GM12892 (cell line): ENCODE data around the gene FPGS.

Source experiments
- POLR2A ChIP-seq: IDR thresholded peaks from 2 replicates; pipeline ENCODE4 v1.6.1; 2011; ENCODE audit warnings: low read depth, low read length, control low read depth
- POLR2AphosphoS5 ChIP-seq: IDR thresholded peaks from 2 replicates; pipeline ENCODE4 v1.6.1; 2011; ENCODE audit warnings: low read depth, low read length, control low read depth
- TAF1 ChIP-seq: IDR thresholded peaks from 2 replicates; pipeline ENCODE4 v1.6.1; 2011; ENCODE audit warnings: low read depth, mild to moderate bottlenecking, control low read depth, low read length, borderline replicate concordance

DNA sequence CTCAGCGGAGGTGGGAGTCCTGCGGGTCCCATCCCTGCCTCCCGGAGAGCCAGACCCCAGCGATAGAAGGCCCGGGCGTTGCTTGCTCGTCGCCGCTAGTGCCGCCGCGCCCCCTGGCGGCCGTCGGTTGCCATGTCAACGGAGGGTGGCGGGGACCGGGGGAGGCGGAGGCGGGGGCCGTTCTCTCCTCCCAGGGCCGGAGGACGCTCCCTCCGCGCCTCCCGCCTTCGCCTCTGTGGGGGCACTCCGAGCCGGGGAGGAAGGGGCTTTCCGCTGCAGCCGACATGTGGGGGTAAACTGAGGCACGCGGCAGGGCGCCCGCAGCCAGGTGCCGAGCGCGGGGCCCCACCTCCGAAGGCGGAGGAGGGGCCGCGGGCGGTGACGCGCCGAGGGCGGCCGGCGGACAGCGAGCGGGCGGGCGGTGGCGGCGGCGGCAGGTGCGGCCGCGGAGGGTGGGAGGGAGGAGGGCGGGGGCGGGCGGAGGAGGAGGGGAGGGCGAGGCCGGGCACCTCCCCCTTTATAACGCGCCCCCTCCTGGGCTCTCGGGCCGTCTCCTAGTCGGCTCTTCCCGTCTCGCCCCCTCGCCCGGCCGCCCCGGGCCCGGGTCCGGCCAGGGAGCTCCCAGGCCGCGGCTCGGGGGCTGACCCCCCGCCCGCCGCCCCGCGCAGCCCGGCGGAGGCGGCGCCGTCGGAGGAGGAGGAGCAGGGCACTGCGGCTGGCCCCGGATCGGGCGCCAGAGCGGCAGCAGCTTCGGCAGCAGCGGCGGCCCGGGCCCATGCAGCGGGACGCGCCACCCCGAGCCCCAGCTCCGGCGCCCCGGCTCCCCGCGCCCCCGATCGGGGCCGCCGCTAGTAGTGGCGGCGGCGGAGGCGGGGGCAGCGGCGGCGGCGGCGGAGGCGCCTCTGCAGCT, 17.4 kb upstream of the FPGS start:
- TF ChIP-seq POLR2A (peak; percentile 5; the same call in 1 of the 2 replicates), TAF1 (no peak), POLR2AphosphoS5 (no peak)
